MM.1S (cell line): ENCODE results near the gene CBFA2T3.

Experiments
- DNase-seq: peaks from one replicate; pipeline ENCODE4 v3.0.0-alpha.2; 2015
- H2AFZ ChIP-seq: fragments of 300-600 bp; sonication (generic); 2 replicates; pipeline ENCODE4 v1.6.0; 2016; ENCODE audit warnings: antibody characterized with exemption, low read length
- H3F3A ChIP-seq: fragments of 300-600 bp; sonication (generic); 2 replicates; pipeline ENCODE4 v1.6.1; 2016; ENCODE audit warnings: mild to moderate bottlenecking, antibody characterized with exemption, low read length, moderate library complexity, mixed read lengths; ENCODE audit not compliant: insufficient read depth
- H3K27ac ChIP-seq: fragments of 300-600 bp; sonication (generic); 2 replicates; pipeline ENCODE4 v1.5.1; 2016; ENCODE audit warnings: mild to moderate bottlenecking, low read length
- H3K27me3 ChIP-seq: fragments of 300-600 bp; sonication (generic); replicated peaks from 2 replicates; pipeline ENCODE4 v1.6.0; 2016; ENCODE audit warnings: low read length; ENCODE audit not compliant: insufficient read depth
- H3K36me3 ChIP-seq: fragments of 300-600 bp; sonication (generic); replicated peaks from 2 replicates; pipeline ENCODE4 v1.6.1; 2016; ENCODE audit warnings: mild to moderate bottlenecking, low read length, mixed read lengths; ENCODE audit not compliant: insufficient read depth
- H3K4me1 ChIP-seq: fragments of 300-600 bp; sonication (generic); 2 replicates; pipeline ENCODE4 v1.6.1; 2016; ENCODE audit warnings: low read length, mixed read lengths
- H3K4me2 ChIP-seq: fragments of 300-600 bp; sonication (generic); 2 replicates; pipeline ENCODE4 v1.6.0; 2016; ENCODE audit warnings: low read depth, low read length
- H3K4me3 ChIP-seq: fragments of 300-600 bp; sonication (generic); 2 replicates; pipeline ENCODE4 v1.5.1; 2016; ENCODE audit warnings: low read length, mixed read lengths
- H3K79me2 ChIP-seq: fragments of 300-600 bp; sonication (generic); 2 replicates; pipeline ENCODE4 v1.6.1; 2016; ENCODE audit warnings: mixed run types, low read length, mixed read lengths
- H3K9ac ChIP-seq: fragments of 300-600 bp; sonication (generic); 2 replicates; pipeline ENCODE4 v1.6.1; 2016; ENCODE audit warnings: low read length, mixed read lengths
- H3K9me2 ChIP-seq: fragments of 300-600 bp; sonication (generic); replicated peaks from 2 replicates; pipeline ENCODE4 v1.6.1; 2016; ENCODE audit warnings: mild to moderate bottlenecking, low read length, mixed read lengths; ENCODE audit not compliant: insufficient read depth
- H3K9me3 ChIP-seq: fragments of 300-600 bp; sonication (generic); replicated peaks from 2 replicates; pipeline ENCODE4 v1.6.1; 2016; ENCODE audit warnings: mild to moderate bottlenecking, low read length, mixed read lengths; ENCODE audit not compliant: insufficient read depth
- H4K20me1 ChIP-seq: fragments of 300-600 bp; sonication (generic); 2 replicates; pipeline ENCODE4 v1.6.1; 2016; ENCODE audit warnings: mild to moderate bottlenecking, low read length, moderate library complexity, mixed read lengths; ENCODE audit not compliant: insufficient read depth
- CTCF ChIP-seq: fragments of 300-600 bp; sonication (generic); IDR thresholded peaks from 2 replicates; pipeline ENCODE4 v1.5.1; 2016; ENCODE audit warnings: antibody characterized with exemption, low read length, mixed read lengths
- EZH2 ChIP-seq: fragments of 300-600 bp; sonication (generic); optimal IDR thresholded peaks from 2 replicates; pipeline ENCODE3; 2017; ENCODE audit warnings: low read depth, mild to moderate bottlenecking, antibody characterized with exemption, low read length, mixed read lengths
- EZH2phosphoT487 ChIP-seq: fragments of 300-600 bp; sonication (generic); IDR thresholded peaks from 2 replicates; pipeline ENCODE4 v1.6.1; 2018; ENCODE audit warnings: antibody characterized with exemption, low read length

The CBFA2T3 gene

GRCh38 chr16:88867581-88868246 is 109.3 kb downstream of the CBFA2T3 start:
- Histone ChIP-seq H3K9me3 (no peaks in the 10 kb centered on the region), H3K36me3 (no peaks in the 10 kb centered on the region), H3K4me1 (no peaks in the 10 kb centered on the region), H3K9ac (no peak overlapping the region), H2AFZ (no peak overlapping the region), H4K20me1 (no peaks in the 10 kb centered on the region), H3K9me2 (no peaks in the 10 kb centered on the region), H3K27me3 (no peaks in the 10 kb centered on the region; the same call in none of the 2 replicates), H3K4me2 (no peak overlapping the region), H3F3A (no peaks in the 10 kb centered on the region), H3K27ac (no peak overlapping the region), H3K4me3 (no peak overlapping the region), H3K79me2 (no peaks in the 10 kb centered on the region)
- TF ChIP-seq EZH2phosphoT487: no peak
- no peak for TF ChIP-seq CTCF
- TF ChIP-seq EZH2: no peak
- no peak for DNase-seq

- no peak within 1 kb of the TSS for H3K27ac ChIP-seq
- H3K4me3 ChIP-seq: no peak within 1 kb of the TSS
- no peaks in the 10 kb centered on the region for H3K4me1 ChIP-seq
- H3F3A ChIP-seq: no peaks in the 10 kb centered on the region
- H4K20me1 ChIP-seq: no peaks in the 10 kb centered on the region
- H3K9me2 ChIP-seq: no peaks in the 10 kb centered on the region
- H3K9ac ChIP-seq: no peak within 1 kb of the TSS
- no peak within 1 kb of the TSS for H2AFZ ChIP-seq
- H3K79me2 ChIP-seq: no peaks in the 10 kb centered on the region
- no peak within 1 kb of the TSS for H3K4me2 ChIP-seq
- DNase-seq: no peak
- H3K9me3 ChIP-seq: no peaks in the 10 kb centered on the region
- TF ChIP-seq EZH2phosphoT487: no peak
- no peak for TF ChIP-seq CTCF
- no peak for TF ChIP-seq EZH2
- H3K36me3 ChIP-seq: no peaks in the 10 kb centered on the region
- no peaks in the 10 kb centered on the region; the same call in none of the 2 replicates for H3K27me3 ChIP-seq
Observed at GRCh38 chr16:88866151-88866920, 110.7 kb downstream of the CBFA2T3 start, which contains the start of gene PABPN1L. TSS of gene PABPN1L (minus strand) at chr16:88866660. CDS start at chr16:88866606, 54 bp downstream.

GRCh38 chr16:88865742-88866141 is 111.3 kb downstream of the CBFA2T3 start:
- no peaks in the 10 kb centered on the region for H3K36me3 ChIP-seq
- H3F3A ChIP-seq: no peaks in the 10 kb centered on the region
- H3K9me3 ChIP-seq: no peaks in the 10 kb centered on the region
- H4K20me1 ChIP-seq: no peaks in the 10 kb centered on the region
- H3K27me3 ChIP-seq: no peaks in the 10 kb centered on the region; the same call in none of the 2 replicates
- H3K4me1 ChIP-seq: no peaks in the 10 kb centered on the region
- H2AFZ ChIP-seq: no peak overlapping the region
- TF ChIP-seq EZH2phosphoT487: no peak
- TF ChIP-seq EZH2: no peak
- TF ChIP-seq CTCF: no peak
- no peak overlapping the region for H3K27ac ChIP-seq
- no peak for DNase-seq
- H3K9ac ChIP-seq: no peak overlapping the region
- H3K9me2 ChIP-seq: no peaks in the 10 kb centered on the region
- H3K79me2 ChIP-seq: no peaks in the 10 kb centered on the region
- no peak overlapping the region for H3K4me3 ChIP-seq
- H3K4me2 ChIP-seq: no peak overlapping the region
